GM21619 (cell line): ENCODE results near the gene ARFGEF2.
A peak's percentile ranks its signal among the peaks of the same experiment; 100 is the strongest.
"Not testable (repeated sequence)": the region's sequence is repeated elsewhere in the genome, so short reads cannot be mapped to it uniquely, and the experiment has no call there.

Source experiments
- ATAC-seq: cut with Tn5 transposase; IDR thresholded peaks from one replicate; pipeline ENCODE4 v1.9.1; 2021; ENCODE audit not compliant: unreplicated experiment

The ARFGEF2 gene

DNA sequence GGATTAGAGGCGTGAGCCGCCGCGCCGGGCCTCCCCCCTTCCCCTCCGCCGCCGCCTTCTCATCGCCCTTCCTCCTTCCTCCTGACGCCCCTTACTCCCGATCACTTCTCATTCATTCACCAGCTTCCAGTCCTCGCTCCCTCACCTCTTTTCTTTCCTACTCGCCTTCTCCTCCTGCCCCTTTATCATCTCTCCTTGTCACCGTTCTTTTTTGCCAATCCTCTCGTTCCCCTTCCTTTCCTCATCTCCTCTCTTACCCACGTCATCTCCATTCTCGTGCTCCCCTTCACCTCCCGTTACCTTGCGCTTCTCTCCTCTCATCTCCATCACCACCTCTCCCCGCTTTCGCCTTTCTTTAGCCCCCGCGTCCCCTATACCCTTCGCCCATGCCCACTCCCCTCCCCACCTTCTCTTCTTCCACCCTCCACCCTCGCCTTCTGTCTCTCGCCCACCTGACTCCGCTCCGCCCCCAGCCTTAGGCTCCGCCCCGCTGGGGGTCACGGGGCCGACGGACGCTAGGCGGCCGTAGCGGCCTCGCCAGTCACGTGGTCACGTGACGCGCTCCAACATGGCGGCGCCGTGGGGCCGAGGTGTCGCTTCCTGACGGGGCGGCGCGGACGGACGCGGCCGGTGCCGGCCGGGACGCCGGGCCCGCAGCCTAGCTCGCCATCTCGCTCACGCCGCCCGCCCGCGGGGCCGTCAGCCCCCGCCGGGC is at the start of gene ARFGEF2:
Gene ARFGEF2, plus strand, starts transcription at position 544 of the 715 bp plus-strand sequence. CDS start 179 bp downstream, outside the sequence.
- ATAC-seq, result peak; percentile 61

DNA sequence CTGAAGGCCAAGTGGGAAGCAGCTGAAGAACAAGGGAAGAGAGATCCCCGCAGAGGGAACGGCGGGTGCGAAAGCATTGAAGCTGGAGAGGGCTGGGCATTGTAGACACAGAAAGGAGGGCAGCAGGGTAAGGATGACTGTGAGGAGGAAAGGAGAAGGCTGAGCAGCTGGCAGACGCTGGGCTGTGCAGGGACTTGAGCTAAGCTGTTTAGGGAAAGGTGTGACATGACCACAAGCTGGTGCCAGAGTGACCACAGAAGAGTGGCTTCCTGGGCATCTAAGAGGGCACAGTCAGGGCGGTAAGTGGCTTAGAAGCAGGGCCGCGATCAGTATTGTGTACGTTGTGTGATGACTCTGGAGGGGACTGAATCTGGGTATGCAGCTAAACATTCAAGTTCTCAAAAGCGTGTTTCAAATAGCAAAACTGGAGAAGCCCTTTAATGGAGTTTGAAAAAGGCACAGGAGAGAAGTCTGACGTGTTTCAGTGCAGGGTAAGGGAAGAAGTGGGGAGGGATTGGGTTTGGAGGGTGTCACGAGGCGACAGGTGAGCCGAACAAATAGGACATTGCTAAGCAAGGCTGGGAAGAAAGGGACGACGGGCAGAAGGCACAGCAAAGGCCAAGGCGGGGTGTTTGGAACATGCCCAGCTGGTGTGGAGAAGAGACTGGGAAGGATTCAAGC is 46.1 kb upstream of the ARFGEF2 start:
- no peak for ATAC-seq

DNA sequence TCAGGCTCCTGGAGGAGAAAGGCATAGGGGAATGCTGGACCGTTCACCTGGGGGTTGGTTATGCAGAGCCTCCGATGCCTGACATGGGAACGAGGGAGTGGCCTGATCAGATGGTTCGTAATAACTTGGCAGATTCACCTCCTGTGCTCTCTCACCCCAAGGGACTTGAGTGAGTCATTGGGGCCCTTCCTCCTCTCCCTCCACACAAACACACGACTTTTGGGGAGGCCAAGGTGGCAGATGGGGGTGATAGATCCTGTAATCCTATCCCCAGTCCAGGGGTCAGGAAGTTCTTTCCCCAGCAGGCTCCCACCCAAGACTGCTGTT is 45.6 kb upstream of the ARFGEF2 start:
- ATAC-seq, result no peak

DNA sequence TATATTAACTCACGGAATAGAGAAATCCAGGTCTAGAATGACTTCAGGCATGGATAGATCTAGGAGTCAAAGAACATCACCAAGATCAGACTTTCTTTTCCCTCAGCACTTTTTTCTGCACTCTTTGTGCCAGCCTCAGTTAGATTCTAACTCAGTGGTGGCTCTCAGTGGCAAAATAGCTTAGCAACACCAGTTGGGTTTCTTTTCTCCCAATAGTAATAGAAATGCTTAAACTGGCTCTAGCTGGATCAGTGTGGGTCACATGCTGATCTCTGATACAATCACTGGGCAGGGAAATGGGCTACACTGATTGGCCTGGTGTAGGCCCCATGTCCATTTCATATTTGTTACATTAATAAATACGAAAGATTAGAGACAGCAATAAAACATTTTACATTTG is 44.2 kb upstream of the ARFGEF2 start:
- no peak for ATAC-seq

DNA sequence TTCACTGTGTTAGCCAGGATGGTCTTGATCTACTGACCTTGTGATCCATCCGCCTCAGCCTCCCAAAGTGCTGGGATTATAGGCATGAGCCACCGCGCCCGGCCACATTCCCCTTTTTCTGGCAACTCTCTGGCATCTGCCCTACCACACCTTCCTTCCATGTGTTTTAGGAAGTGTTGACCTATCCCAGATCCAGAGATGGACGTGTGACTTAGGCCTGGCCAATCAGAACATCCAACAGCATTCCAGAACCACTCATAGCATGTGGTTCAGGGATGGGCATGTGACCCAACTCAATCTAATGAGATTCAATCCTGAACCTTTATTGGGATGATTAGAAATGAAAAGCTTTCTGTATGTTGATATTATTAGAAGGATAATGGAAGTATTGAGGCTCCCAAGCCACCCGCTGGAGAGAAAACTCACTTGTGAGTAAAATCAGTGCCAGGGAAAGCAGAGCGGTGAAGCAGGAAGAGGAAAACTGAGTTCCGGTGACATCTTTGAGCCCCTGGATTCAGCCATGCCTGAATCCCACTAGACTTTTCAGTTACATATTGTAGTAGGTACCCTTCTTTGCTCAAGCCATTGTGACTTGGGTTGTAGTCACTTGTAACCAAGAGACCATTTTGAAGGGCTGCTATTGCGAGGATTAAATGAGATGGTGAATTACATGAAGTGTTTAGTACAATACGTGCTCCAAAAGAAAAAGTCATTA is 42.8 kb upstream of the ARFGEF2 start:
- ATAC-seq, result no peak

DNA sequence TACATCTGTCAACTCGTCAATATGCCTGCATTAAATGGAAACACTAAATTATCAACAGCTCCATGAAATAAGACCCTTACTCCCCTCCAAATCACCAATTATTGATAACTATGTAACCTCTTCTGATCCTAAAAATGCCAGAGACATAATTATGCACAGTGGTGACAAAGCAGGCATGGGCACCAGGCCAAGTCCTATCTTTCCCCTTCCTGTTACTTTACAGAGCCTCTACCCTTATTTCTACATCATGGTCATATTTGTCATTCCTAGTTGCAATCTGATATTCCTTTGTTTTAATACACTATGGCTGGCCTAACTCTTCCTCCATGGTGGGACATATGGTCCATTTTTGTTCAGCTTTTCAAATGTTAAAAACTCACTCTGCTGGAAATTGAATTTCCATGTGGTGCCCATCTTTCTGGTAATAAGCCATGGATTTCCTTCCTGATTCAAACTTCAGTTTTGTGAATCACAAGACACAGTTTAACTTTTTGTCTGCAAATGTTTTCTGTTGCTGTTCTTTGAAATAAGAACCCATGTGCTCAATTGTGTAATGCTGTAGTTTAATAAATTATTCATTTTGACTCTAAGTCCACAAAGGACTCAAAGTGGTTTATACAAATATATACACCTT is 41.8 kb upstream of the ARFGEF2 start:
- no peak for ATAC-seq

DNA sequence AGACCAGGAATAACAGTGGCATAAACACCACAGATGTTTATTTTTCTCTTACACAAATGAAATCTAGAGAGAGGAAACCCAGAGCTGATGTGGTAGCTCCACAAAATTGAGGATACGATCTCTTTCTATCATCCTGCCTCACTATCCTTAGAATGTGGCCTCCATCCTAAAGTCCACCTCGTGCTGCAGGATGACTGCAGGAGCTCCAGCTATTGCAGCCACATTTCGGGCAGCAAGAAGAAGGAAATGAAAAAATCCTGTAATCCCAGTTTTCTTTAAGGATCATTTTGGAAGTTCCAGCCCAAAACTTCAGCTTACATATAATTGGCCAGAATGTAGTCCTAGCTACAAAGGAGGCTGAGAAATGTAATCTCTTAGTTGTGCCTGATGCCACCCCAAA is 41.2 kb upstream of the ARFGEF2 start:
- ATAC-seq, result no peak

DNA sequence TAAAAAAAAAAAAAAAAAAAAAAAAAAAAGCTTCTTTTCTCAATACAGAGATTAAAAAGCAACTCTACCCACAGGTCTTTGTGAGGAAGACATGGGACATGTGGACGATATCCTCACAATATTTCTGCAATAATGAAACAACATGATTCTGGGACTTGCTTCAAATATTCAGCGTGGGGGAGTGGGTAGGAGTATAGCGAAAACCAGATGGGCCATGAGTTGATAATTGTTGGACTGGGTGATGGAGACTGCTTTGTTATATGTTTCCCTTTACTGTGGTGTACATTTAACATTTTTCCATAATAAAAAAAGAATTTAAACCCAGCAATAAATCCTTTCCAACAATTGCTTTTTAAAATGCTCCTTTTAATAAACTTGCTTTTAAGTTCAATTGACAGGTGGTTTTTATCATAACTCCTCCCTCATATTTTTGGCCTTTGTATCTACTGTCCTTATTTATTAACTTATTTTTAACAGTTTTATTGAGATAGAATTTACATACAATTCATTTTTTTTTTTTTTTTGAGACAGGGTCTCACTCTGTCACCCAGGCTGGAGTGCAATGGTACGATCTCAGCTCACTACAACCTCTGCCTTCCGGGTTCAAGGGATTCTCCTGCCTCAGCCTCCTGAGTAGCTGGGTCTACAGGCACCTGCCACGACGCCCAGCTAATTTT is 40.4 kb upstream of the ARFGEF2 start:
- no peak for ATAC-seq

DNA sequence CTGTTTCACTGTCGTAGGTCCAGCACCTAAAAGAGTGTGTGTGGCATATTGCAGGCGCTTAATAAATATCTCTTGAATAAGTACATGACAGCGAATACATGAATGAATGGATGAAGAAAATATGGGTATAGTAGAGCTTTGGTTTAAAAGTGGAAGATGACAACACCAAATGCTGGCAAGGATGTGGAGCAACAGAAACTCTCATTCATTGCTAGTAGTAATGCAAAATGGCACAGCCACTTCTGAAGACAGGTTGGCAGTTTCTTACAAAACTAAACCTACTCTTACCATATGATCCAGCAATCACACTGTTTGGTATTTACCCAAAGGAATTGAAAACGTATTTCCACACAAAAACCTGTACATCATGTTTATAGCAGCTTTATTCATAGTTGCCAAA is 36.3 kb upstream of the ARFGEF2 start:
- no peak for ATAC-seq

DNA sequence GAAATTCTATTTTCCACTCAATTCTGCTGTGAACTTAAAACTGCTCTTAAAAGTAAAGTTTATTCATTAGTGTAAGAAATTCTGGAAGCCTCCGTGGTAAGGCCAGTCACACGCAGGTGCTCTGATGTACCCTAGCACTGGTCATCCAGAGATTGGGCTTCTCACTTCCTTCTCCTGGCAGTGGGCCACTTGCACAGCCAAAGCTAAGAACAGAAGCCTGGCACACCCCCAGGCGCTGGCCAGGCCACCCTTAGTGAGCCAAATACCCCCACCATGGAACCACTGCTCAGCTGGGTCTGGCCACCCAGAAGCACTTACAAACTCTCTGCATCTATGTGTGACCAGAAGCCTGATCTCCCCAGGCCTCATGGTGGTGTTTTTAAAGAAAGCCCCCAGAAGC is 35.3 kb upstream of the ARFGEF2 start:
- no peak for ATAC-seq

DNA sequence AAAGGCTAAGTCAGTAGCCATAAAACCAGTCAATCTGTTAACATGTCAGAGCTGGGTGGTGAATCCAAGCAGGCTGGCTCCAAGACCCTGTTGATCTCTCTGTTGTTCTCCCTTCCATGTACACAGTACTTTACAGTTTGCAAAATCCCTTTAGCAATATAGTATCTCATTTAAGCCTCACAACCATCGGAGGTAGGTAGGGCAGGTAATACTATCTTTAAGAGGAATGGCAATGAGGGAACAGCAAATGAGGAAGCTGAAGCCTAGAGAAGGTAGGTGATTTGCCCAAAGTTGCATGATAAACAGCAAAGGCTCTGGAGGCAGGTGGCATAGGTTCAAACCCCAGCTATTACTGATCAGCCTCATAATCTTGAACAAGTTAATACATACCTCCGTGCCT is 34.7 kb upstream of the ARFGEF2 start:
- no peak for ATAC-seq

DNA sequence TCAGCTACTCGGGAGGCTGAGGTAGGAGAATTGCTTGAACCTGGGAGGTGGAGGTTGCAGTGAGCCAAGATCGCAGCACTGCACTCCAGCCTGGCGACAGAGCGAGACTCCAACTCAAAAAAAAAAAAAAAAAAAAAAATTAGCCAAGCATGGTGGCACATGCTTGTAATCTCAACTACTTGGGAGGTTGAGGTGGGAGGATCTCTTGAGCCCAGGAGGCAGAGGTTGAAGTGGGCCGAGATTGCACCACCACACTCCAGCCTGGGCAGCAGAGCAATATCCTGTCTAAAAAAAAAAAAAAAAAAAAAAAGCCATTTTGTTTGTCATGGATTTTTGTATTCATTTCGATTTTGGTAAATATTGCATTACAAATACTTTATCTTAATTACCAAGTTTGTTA is 33.0 kb upstream of the ARFGEF2 start:
- ATAC-seq, result not testable (repeated sequence)

DNA sequence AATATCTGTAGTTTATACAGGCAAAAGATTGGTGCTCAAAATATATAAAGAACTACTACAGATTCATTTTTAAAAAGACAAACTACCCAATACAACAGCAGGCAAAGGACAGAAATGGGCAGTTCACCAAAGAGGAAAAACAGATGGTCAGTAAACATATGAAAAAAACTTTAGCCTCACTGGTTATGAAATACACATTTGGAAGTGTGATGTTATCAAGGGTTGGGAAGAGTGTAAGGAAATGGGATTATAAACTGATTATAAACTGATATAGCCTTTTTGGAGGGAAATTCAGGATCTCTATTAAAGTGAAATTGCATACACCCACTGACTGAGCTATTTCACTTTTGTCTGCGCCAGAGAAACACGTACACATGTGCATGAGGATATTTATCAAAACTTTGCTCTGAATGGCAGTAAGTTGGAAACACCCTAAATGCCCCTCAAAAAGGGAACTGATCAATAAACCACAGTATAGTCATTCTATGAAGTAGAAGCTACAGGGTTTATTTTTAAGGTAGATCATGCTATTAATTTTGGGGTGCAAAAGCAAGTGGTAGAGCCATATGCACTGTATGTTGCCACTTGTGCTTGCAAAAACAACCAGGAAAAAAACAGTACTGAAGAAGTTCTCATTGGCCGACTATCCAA is 32.2 kb upstream of the ARFGEF2 start:
- no peak for ATAC-seq

DNA sequence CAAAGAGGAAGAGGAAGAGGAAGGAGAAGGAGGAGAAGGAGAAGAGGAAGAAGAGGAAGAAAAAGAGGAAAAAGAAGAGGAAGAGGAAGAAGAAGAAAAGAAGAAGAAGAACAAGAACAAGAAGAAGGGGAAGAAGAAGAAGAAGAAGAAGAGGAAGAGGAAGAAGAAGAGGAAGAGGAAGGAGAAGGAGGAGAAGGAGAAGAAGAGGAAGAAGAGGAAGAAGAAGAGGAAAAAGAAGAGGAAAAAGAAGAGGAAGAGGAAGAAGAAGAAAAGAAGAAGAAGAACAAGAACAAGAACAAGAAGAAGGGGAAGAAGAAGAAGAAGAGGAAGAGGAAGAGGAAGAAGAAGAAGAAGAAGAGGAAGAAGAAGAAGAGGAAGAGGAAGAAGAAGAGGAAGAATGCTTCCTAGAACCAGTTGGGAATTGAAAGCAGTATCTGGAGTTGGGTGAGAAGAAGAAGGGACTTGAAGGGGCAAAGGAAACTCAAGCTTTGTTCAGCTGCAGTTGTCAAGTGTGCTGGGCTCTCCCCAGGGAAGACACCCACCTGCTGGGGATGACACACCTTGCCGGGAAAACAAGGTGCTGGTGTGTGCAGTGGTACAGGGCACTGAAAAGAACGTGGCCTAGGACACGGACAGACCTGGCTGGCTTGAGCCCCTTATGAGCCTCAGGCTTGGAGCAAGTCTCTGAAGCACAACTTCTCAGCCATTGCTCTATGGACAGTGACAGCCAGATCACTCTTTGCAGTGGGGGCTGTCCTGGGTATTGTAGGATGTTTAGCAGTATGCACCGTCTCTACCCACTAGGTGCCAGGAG is 30.1 kb upstream of the ARFGEF2 start:
- ATAC-seq, result no peak

DNA sequence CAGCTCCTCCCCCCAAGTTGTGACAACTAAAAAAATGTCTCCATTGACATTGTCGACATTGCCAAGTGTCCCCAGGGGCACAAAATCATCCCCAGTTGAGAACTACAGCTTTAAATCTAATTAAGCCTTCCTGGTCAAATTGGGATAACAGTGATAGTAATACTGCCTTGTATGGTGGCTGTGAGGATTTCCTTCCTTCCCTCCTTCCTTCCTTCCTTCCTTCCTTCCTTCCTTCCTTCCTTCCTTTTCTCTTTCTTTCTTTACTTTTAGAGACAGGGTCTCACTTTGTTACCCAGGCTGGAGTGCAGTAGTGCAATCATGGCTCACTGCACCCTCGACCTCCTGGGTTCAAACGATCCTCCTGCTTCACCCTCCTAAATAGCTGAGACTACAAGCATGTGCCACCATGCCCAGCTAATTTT is 29.5 kb upstream of the ARFGEF2 start:
- ATAC-seq, result no peak

DNA sequence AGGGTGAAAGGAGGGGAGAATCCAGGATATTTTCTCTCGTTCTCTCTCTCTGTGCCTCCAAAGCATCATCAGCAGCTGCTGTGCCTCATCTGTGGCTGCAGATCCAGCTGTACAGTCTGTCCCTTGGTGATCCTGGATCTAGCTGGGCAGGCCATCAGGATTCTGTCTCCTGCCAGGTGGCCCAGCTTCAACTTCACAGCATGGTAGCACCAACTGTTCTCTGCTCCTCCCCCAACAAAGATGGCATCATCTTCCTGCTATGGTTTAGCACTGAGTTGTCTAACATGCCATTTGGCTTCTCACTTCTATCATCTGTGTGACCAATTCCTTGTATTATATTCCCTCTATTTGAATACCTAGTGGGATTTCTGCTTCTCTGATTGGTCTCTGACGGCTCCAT is 28.6 kb upstream of the ARFGEF2 start:
- ATAC-seq, result no peak

DNA sequence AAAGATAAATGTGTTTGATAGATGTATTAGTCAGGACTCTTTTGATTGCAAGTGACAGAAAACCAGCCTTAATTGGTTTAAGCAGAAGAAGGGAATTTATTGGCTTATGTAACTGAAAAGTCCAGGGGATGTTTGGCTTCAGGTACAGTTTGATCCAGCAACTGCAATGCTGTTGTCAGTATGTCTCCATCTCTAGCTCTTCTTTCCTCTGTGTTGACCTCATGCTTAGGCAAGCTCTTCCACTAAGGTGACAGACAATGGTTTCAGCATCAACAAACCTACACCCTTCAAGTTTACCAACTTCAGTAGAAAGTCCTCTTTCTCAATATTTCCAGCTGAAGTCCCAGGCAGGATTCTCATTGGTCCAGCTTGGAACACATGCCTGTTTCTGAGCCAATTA is 28.1 kb upstream of the ARFGEF2 start:
- no peak for ATAC-seq

DNA sequence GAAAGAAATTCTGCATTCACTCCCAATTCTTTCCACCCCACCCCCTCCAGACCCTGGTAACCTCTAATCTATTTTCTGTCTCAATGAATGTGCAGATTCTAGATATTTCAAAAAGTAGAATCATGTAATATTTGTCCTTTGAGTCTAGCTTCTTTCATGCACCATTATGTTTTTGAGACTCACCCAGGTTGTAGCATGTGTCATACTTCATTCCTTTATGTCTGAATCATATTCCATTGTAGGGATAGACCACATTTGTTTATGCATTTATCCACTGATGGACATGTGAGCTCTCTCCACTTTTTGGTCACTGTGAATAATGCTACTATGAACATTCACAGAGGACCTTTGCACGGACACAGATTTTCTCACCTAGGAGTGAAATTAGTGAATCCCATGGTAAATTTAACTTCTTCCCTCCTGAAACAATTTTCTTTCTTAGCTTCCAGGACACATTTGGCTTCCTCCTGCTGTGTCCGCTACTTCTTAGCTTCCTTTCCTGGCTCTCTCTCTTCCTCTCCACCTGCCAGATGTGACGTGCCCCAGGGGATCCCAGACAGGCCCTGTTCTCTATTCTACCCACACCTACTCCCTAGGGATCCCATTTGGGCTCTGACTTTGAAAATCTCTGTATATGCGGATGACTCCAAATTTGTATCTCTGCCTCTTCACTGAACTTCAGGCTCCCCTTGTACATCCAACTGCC is 24.1 kb upstream of the ARFGEF2 start:
- no peak for ATAC-seq

DNA sequence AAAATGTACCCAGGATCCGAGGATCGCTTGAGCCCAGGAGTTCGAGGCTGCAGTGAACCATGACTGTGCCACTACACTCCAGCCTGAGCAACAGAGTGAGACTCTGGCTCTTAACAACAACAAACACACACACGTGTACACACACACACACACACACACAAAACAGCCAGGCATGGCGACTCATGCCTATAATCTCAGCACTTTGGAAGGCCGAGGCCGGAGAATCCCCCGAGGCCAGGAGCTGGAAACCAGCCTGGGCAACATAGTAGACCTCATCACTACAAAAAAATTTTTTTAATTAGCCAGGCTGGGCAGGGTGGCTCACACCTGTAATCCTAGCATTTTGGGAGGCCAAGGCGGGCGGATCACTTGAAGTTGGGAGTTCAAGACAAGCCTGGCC is 23.3 kb upstream of the ARFGEF2 start:
- no peak for ATAC-seq
